Prostate gland (tissue), 2 donors: Measurements from ENCODE around the gene CEP76. TPM values are rescaled to one million over a fixed set of nuclear protein-coding genes. Genes with fewer than 3 reads are reported as not detected.
A peak's percentile ranks its signal among the peaks of the same experiment; 100 is the strongest.

Experiments
- DNase-seq: peaks from one replicate; pipeline ENCODE4 v3.0.0-alpha.2; 2019; ENCODE audit warnings: low spot score
- H3K27ac ChIP-seq, 2 donors: fragments of 200-600 bp; sonication (generic); 2 replicates each; pipeline ENCODE4 v1.5.1; 2017 to 2019
- H3K27me3 ChIP-seq: fragments of 200-600 bp; sonication (generic); replicated peaks from 2 replicates; pipeline ENCODE4 v1.5.1; 2019; ENCODE audit not compliant: insufficient read depth
- H3K36me3 ChIP-seq, 2 donors: fragments of 200-600 bp; sonication (generic); 1 replicate in 1 of 2; 2 replicates in 1 of 2; pipeline versions ENCODE4 v1.5.1 to v1.8.1; 2017 to 2019
- H3K4me1 ChIP-seq: fragments of 200-600 bp; sonication (generic); replicated peaks from 2 replicates; pipeline ENCODE4 v1.5.1; 2019
- H3K4me3 ChIP-seq, 2 donors: fragments of 200-600 bp; sonication (generic); 2 replicates each; pipeline ENCODE4 v1.5.1; 2017 to 2019
- H3K9me3 ChIP-seq: fragments of 200-600 bp; sonication (generic); 2 replicates; pipeline ENCODE4 v1.5.1; 2017
- CTCF ChIP-seq, 4 experiments: fragments of 200-600 bp in 2 of 4; fragments of 450-650 bp in 2 of 4; sonication (generic) in 2 of 4; IDR thresholded peaks; 1 replicate in 3 of 4; 2 replicates in 1 of 4; pipeline ENCODE4 v1.5.1; 2016 to 2019; ENCODE audit warnings: antibody characterized with exemption in 4 of 4, mild to moderate bottlenecking in 2 of 4, moderate library complexity in 2 of 4
- POLR2A ChIP-seq: fragments of 450-650 bp; IDR thresholded peaks from one replicate; pipeline ENCODE4 v1.6.1; 2016; ENCODE audit warnings: antibody characterized with exemption, mild to moderate bottlenecking
- POLR2AphosphoS5 ChIP-seq: sonication (generic); formaldehyde crosslinking; IDR thresholded peaks from one replicate; pipeline ENCODE4 v1.6.1; 2017; ENCODE audit warnings: antibody characterized with exemption
- WGBS: methylation state at CpG from one replicate; pipeline ENCODE4 v1.1.5; 2018; 5-methylcytosine and 5-hydroxymethylcytosine counted together
- intact Hi-C: fragments of 100-400 bp; cut with DNase I; formaldehyde crosslinking; loops from one replicate; pipeline ENCODE4 v1.14.2; 2022
- total RNA-seq, 2 donors: library from RNA; depleted of rRNA; stranded (reverse); fragments of >200 nt; gene quantifications; one replicate each; pipeline ENCODE4 v1.1.0, GENCODE V29; 2016

The CEP76 gene
- total RNA-seq, 2 donors from 2014 or later, result 10.5 to 13.3 TPM

DNA sequence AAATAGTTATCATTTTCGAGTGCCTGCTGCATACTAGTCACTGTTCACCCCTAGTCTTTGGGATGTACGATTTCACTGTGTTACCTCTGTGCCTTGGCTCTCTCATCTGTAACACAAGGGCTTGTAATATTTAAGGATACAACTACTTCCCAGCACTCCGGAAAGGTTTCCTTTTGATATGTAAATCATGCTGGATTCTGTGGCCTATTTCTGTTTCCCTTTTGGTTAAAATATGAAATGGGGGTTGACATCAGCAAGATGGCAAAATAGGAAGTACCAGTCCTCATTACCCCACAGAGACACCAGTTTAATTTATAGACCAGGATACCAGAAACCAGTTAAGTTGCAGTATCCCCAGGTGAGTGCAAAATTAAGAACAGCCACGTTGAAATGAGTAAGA lies 23.8 kb upstream of the CEP76 start:
- intact Hi-C loops, result no loop called here

GRCh38 chr18:12722731-12723130 lies 20.2 kb upstream of the CEP76 start:
- no peak for DNase-seq
- WGBS, result 83% methylated on average over 7 of the region's 7 CpGs
- Histone ChIP-seq H3K36me3 (no peaks in the 10 kb centered on the region), H3K27ac (no peak overlapping the region), H3K4me1 (no peaks in the 10 kb centered on the region), H3K9me3 (no peaks in the 10 kb centered on the region), H3K27me3 (no peaks in the 10 kb centered on the region), H3K4me3 (no peak overlapping the region)
- no peak for TF ChIP-seq CTCF (IDR thresholded peaks at IDR 0.05)
- no peak for TF ChIP-seq POLR2A
- no peak for TF ChIP-seq POLR2AphosphoS5
- intact Hi-C loops, result no loop called here

More for the DNA sequence above, 23.8 kb upstream of the CEP76 start:
- no peaks in the 10 kb centered on the region for H3K4me1 ChIP-seq
- H3K27me3 ChIP-seq, result no peaks in the 10 kb centered on the region
- 75% methylated on average over 4 of the region's 4 CpGs for WGBS
- TF ChIP-seq POLR2AphosphoS5, result no peak
- DNase-seq, result no peak
- no peak overlapping the region for H3K4me3 ChIP-seq
- no peaks in the 10 kb centered on the region for H3K36me3 ChIP-seq
- no peak overlapping the region for H3K27ac ChIP-seq
- no peaks in the 10 kb centered on the region for H3K9me3 ChIP-seq

DNA sequence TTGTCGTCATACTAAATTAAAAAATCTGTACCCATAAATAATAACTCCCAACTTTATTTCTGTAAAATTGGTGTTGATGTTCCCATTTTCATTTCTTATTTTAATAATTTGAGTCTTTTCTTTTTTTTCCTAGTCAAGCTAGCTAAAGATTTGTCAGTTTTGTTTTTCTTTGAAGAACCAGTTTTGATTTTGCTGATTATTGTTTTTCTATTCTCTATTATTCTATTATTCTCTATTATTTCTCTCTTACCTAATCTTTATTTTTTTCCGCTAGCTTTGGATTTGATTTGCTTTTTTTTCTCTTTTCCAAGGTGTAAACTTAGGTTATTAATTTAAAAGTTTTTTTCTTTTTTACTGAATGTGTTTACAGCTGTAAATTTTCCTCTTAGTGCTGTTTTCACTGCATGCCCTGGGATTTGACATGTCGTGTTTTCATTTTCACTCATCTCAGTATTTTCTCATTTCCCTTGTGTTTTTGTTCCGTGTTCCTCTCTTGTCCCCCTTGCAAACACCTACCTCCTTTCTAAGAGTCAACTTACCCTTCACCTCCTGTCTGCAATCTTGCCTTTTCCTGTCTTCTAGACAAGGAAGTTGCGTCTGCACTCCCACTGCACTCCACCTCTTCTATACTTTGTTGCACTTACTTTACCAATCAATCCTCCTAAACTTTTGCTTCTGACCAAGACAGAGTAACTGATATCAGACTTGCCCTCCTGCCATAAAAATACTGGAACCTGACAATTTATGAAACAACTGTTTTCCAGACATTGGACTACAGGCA lies 19.2 kb upstream of the CEP76 start:
- Histone ChIP-seq H3K36me3 (no peaks in the 10 kb centered on the region), H3K27me3 (no peaks in the 10 kb centered on the region), H3K4me1 (no peaks in the 10 kb centered on the region), H3K4me3 (no peak overlapping the region), H3K9me3 (no peaks in the 10 kb centered on the region), H3K27ac (no peak overlapping the region)
- no peak for DNase-seq
- TF ChIP-seq POLR2A (no peak), POLR2AphosphoS5 (no peak), CTCF (IDR thresholded peaks at IDR 0.05) (no peak)
- WGBS, result 94% methylated on average over 5 of the region's 5 CpGs
- intact Hi-C loops, result no loop called here

- TF ChIP-seq POLR2A (no peak), CTCF (IDR thresholded peaks at IDR 0.05) (no peak), POLR2AphosphoS5 (no peak)
- WGBS, result 99% methylated on average over 5 of the region's 5 CpGs
- Histone ChIP-seq H3K36me3 (peaks cover 0 to 3% of the 10 kb centered on the region in 2 donors), H3K4me1 (no peaks in the 10 kb centered on the region), H3K4me3 (no peak overlapping the region), H3K9me3 (no peaks in the 10 kb centered on the region), H3K27me3 (no peaks in the 10 kb centered on the region), H3K27ac (no peak overlapping the region)
- intact Hi-C loops, result no loop called here
- DNase-seq, result no peak
These were observed 8.9 kb upstream of the CEP76 start for GRCh38 chr18:12711446-12711845.

DNA sequence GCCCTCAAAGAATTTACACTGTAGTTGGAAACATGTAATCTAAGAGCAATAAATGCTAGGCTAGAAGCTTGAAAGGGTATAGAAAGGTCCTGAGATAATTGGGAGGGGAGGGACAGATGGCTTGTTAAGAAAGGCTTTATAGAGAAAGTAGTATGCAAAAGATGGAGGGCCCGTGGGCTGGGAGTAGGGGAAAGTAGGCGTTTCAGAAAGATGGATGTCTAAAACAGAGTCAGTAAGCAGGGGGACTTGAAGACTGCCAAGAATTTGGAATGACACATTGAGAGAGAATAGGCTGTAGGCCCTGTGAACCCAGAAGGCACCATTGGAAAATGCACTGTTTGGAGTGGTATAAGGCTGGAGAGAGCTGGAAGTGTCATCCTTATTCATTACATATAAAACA lies 1.1 kb upstream of the CEP76 start:
- H3K27me3 ChIP-seq, result no peaks in the 10 kb centered on the region
- H3K9me3 ChIP-seq, result no peaks in the 10 kb centered on the region
- peak overlapping the region; percentile 83 to 91 for H3K4me3 ChIP-seq
- peaks cover 0 to 3% of the 10 kb centered on the region in 2 donors for H3K36me3 ChIP-seq
- 1% methylated on average over 2 of the region's 2 CpGs for WGBS
- peak overlapping the region; percentile 93 to 96 for H3K27ac ChIP-seq
- no peak for TF ChIP-seq CTCF (IDR thresholded peaks at IDR 0.05)
- TF ChIP-seq POLR2A, result no peak
- no peak for TF ChIP-seq POLR2AphosphoS5
- no peak for DNase-seq
- intact Hi-C loops, result loop anchor here (5.0 kb wide), 1 partner anchor 46 kb away; the partner anchor contains the start of gene SPIRE1
- H3K4me1 ChIP-seq, result peaks cover 8% of the 10 kb centered on the region
